Neural cell (in vitro differentiated cells): ENCODE measurements around the gene ZNF786. TPM values are rescaled to one million over a fixed set of nuclear protein-coding genes. Genes with fewer than 3 reads are reported as not detected.

Experiments
- H2AFZ ChIP-seq: fragments of 200-600, 300-800 bp; sonication (generic), shearing (Covaris generic); 2 replicates; pipeline ENCODE4 v1.6.0; 2014; ENCODE audit warnings: low read depth, mild to moderate bottlenecking, antibody characterized with exemption, low read length, moderate library complexity
- H3F3A ChIP-seq: fragments of 200-600 bp; shearing (Covaris generic); 2 replicates; pipeline ENCODE4 v1.6.1; 2016; ENCODE audit warnings: mild to moderate bottlenecking, moderate library complexity, mixed read lengths, antibody characterized with exemption, low read length; ENCODE audit not compliant: insufficient read depth, poor library complexity, severe bottlenecking
- H3K27ac ChIP-seq: fragments of 200-600, 300-800 bp; sonication (generic), shearing (Covaris generic); 2 replicates; pipeline ENCODE4 v1.5.1; 2014; ENCODE audit warnings: mild to moderate bottlenecking, low read length, moderate library complexity
- H3K27me3 ChIP-seq: fragments of 300-800, 200-600 bp; sonication (generic), shearing (Covaris generic); 2 replicates; pipeline ENCODE4 v1.6.0; 2014; ENCODE audit warnings: mild to moderate bottlenecking, low read depth, low read length, moderate library complexity; ENCODE audit not compliant: insufficient read depth
- H3K36me3 ChIP-seq: fragments of 300-800, 200-600 bp; sonication (generic), shearing (Covaris generic); 2 replicates; pipeline ENCODE4 v1.5.1; 2014; ENCODE audit warnings: mild to moderate bottlenecking, antibody characterized with exemption, low read length, moderate library complexity; ENCODE audit not compliant: insufficient read depth
- H3K4me2 ChIP-seq: fragments of 300-800, 200-600 bp; sonication (generic), shearing (Covaris generic); 2 replicates; pipeline ENCODE4 v1.6.0; 2014; ENCODE audit warnings: mild to moderate bottlenecking, low read length
- H3K4me3 ChIP-seq: fragments of 300-800, 200-600 bp; sonication (generic), shearing (Covaris generic); 2 replicates; pipeline ENCODE4 v1.5.1; 2014; ENCODE audit warnings: mild to moderate bottlenecking, low read length, moderate library complexity
- H3K79me2 ChIP-seq: fragments of 200-600 bp; shearing (Covaris generic); replicated peaks from 2 replicates; pipeline ENCODE4 v1.6.0; 2014; ENCODE audit warnings: mild to moderate bottlenecking, low read length, moderate library complexity; ENCODE audit not compliant: insufficient read depth
- H3K9ac ChIP-seq: fragments of 300-800, 200-600 bp; sonication (generic), shearing (Covaris generic); 2 replicates; pipeline ENCODE4 v1.6.1; 2016; ENCODE audit warnings: mild to moderate bottlenecking, low read length, mixed read lengths
- H3K9me2 ChIP-seq: fragments of 200-600 bp; shearing (Covaris generic); 2 replicates; pipeline ENCODE4 v1.6.1; 2016; ENCODE audit warnings: mild to moderate bottlenecking, low read length, mixed read lengths; ENCODE audit not compliant: insufficient read depth
- H3K9me3 ChIP-seq: fragments of 200-600, 300-800 bp; sonication (generic), shearing (Covaris generic); 2 replicates; pipeline ENCODE4 v1.6.1; 2016; ENCODE audit warnings: mild to moderate bottlenecking, mixed run types, low read length, moderate library complexity, mixed read lengths
- H4K20me1 ChIP-seq: fragments of 200-600 bp; shearing (Covaris generic); 2 replicates; pipeline ENCODE4 v1.6.1; 2016; ENCODE audit warnings: mild to moderate bottlenecking, mixed run types; ENCODE audit not compliant: insufficient read depth
- CTCF ChIP-seq: fragments of 450-650 bp; IDR thresholded peaks from 2 replicates; pipeline ENCODE4 v1.5.1; 2014; ENCODE audit warnings: antibody characterized with exemption, mild to moderate bottlenecking, moderate library complexity; ENCODE audit not compliant: poor library complexity, severe bottlenecking
- EP300 ChIP-seq: fragments of 450-650 bp; conservative IDR thresholded peaks from 2 replicates; pipeline ENCODE4 v1.6.1; 2014; ENCODE audit warnings: antibody characterized with exemption, mild to moderate bottlenecking, moderate library complexity; ENCODE audit not compliant: poor library complexity, severe bottlenecking
- EZH2 ChIP-seq: fragments of 200-600, 300-800 bp; shearing (Covaris generic), sonication (generic); IDR thresholded peaks from 2 replicates; pipeline ENCODE4 v1.6.1; 2014; ENCODE audit warnings: antibody characterized with exemption, low read length, borderline replicate concordance, mild to moderate bottlenecking; ENCODE audit not compliant: insufficient read depth, poor library complexity, severe bottlenecking
- MXI1 ChIP-seq: fragments of 450-650 bp; conservative IDR thresholded peaks from 2 replicates; pipeline ENCODE4 v1.6.1; 2014; ENCODE audit warnings: antibody characterized with exemption, mild to moderate bottlenecking; ENCODE audit not compliant: poor library complexity, severe bottlenecking
- POLR2AphosphoS5 ChIP-seq: IDR thresholded peaks from 2 replicates; pipeline ENCODE4 v1.6.1; 2012
- RAD21 ChIP-seq: fragments of 450-650 bp; conservative IDR thresholded peaks from 2 replicates; pipeline ENCODE4 v1.6.1; 2014; ENCODE audit warnings: antibody characterized with exemption, mild to moderate bottlenecking, moderate library complexity
- SMC3 ChIP-seq: fragments of 450-650 bp; conservative IDR thresholded peaks from 2 replicates; pipeline ENCODE4 v1.6.1; 2014; ENCODE audit warnings: antibody characterized with exemption, mild to moderate bottlenecking, moderate library complexity; ENCODE audit not compliant: poor library complexity
- TAF1 ChIP-seq: IDR thresholded peaks from 2 replicates; pipeline ENCODE4 v1.6.1; 2012; ENCODE audit warnings: low read depth
- polyA plus RNA-seq: library from polyadenylated mRNA; depleted of rRNA; stranded (reverse); fragments of >200 nt; gene quantifications from 2 replicates; pipeline ENCODE4 v1.2.3, GENCODE V29; 2014
- TF ChIP-seq, protein P1 (sequence below): IDR thresholded peaks from 2 replicates; pipeline ENCODE4 v1.6.1; 2012; ENCODE audit warnings: borderline replicate concordance

ZNF786 gene
- polyA plus RNA-seq, 1 donor from 2014 or later, result 7.8 TPM

GRCh38 chr7:149027611-149028345 is 62.7 kb downstream of the ZNF786 start (continued):
- TF ChIP-seq EZH2 (no peak), EP300 (no peak), POLR2AphosphoS5 (no peak)

GRCh38 chr7:149027055-149027454 is 63.5 kb downstream of the ZNF786 start:
- Histone ChIP-seq H3K27me3 (no peaks in the 10 kb centered on the region), H4K20me1 (no peaks in the 10 kb centered on the region), H3K4me2 (peak overlapping the region; percentile 99), H3K9me3 (no peaks in the 10 kb centered on the region), H2AFZ (no peak overlapping the region), H3K79me2 (peaks cover 34% of the 10 kb centered on the region), H3K27ac (no peak overlapping the region), H3K9me2 (no peaks in the 10 kb centered on the region), H3F3A (peaks cover 6% of the 10 kb centered on the region), H3K36me3 (no peaks in the 10 kb centered on the region), H3K9ac (peak overlapping the region; percentile 71), H3K4me3 (peak overlapping the region; percentile 87)
- TF ChIP-seq CTCF (no peak), EZH2 (no peak), TAF1 (no peak), EP300 (no peak), POLR2AphosphoS5 (no peak), SMC3 (no peak), MXI1 (no peak), RAD21 (no peak)
- TF ChIP-seq, protein P1, sequence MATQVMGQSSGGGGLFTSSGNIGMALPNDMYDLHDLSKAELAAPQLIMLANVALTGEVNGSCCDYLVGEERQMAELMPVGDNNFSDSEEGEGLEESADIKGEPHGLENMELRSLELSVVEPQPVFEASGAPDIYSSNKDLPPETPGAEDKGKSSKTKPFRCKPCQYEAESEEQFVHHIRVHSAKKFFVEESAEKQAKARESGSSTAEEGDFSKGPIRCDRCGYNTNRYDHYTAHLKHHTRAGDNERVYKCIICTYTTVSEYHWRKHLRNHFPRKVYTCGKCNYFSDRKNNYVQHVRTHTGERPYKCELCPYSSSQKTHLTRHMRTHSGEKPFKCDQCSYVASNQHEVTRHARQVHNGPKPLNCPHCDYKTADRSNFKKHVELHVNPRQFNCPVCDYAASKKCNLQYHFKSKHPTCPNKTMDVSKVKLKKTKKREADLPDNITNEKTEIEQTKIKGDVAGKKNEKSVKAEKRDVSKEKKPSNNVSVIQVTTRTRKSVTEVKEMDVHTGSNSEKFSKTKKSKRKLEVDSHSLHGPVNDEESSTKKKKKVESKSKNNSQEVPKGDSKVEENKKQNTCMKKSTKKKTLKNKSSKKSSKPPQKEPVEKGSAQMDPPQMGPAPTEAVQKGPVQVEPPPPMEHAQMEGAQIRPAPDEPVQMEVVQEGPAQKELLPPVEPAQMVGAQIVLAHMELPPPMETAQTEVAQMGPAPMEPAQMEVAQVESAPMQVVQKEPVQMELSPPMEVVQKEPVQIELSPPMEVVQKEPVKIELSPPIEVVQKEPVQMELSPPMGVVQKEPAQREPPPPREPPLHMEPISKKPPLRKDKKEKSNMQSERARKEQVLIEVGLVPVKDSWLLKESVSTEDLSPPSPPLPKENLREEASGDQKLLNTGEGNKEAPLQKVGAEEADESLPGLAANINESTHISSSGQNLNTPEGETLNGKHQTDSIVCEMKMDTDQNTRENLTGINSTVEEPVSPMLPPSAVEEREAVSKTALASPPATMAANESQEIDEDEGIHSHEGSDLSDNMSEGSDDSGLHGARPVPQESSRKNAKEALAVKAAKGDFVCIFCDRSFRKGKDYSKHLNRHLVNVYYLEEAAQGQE, result no peak

GRCh38 chr7:149023662-149024061 is 66.9 kb downstream of the ZNF786 start:
- Histone ChIP-seq H3K36me3 (no peaks in the 10 kb centered on the region), H3K9me2 (no peaks in the 10 kb centered on the region), H2AFZ (no peak overlapping the region), H3K27ac (no peak overlapping the region), H3F3A (no peaks in the 10 kb centered on the region), H4K20me1 (no peaks in the 10 kb centered on the region), H3K27me3 (no peaks in the 10 kb centered on the region), H3K9me3 (no peaks in the 10 kb centered on the region), H3K4me2 (no peak overlapping the region), H3K4me3 (no peak overlapping the region), H3K79me2 (peaks cover 38% of the 10 kb centered on the region), H3K9ac (no peak overlapping the region)
- no peak for TF ChIP-seq MXI1
- no peak for TF ChIP-seq EZH2
- TF ChIP-seq TAF1, result no peak
- TF ChIP-seq, protein P1, result no peak
- TF ChIP-seq RAD21, result no peak
- TF ChIP-seq SMC3, result no peak
- TF ChIP-seq POLR2AphosphoS5, result no peak
- TF ChIP-seq CTCF, result no peak
- no peak for TF ChIP-seq EP300
